ENCODE results near the gene NAALADL1. TPM values are rescaled to one million over a fixed set of nuclear protein-coding genes. Genes with fewer than 3 reads are reported as not detected.

The NAALADL1 gene
- total RNA-seq, 4 donors from 2014 or later: 2.9 to 26.3 (median 16.4) TPM

DNA sequence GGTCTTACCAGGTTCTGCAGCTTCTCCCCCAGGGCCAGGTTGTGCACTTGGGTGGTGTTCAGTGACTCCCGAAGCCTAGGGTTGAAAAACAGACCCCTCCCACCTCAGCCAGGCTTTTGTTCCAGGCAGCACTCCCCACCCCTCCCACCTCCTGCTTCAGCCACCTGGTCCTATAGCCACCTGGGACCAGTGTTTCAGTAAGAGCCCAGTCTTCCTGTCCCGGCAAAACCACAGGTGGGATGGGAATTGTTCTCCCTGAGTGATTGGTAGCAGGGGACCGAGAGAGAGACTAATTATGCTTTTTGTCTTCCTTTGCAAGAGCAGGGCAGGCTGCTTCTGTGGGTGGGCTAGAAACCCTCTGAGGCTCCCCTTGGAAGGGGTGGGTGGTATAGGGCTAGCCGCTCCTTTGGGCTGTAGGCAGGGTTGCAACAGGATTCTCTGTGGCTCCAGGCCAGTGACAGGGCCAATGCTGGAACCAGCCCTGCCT, 8.5 kb upstream of the NAALADL1 start:
- TF ChIP-seq, protein P1, sequence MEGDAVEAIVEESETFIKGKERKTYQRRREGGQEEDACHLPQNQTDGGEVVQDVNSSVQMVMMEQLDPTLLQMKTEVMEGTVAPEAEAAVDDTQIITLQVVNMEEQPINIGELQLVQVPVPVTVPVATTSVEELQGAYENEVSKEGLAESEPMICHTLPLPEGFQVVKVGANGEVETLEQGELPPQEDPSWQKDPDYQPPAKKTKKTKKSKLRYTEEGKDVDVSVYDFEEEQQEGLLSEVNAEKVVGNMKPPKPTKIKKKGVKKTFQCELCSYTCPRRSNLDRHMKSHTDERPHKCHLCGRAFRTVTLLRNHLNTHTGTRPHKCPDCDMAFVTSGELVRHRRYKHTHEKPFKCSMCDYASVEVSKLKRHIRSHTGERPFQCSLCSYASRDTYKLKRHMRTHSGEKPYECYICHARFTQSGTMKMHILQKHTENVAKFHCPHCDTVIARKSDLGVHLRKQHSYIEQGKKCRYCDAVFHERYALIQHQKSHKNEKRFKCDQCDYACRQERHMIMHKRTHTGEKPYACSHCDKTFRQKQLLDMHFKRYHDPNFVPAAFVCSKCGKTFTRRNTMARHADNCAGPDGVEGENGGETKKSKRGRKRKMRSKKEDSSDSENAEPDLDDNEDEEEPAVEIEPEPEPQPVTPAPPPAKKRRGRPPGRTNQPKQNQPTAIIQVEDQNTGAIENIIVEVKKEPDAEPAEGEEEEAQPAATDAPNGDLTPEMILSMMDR (IDR thresholded peaks at IDR 0.05; ENCODE audit: low read depth): no peak

DNA sequence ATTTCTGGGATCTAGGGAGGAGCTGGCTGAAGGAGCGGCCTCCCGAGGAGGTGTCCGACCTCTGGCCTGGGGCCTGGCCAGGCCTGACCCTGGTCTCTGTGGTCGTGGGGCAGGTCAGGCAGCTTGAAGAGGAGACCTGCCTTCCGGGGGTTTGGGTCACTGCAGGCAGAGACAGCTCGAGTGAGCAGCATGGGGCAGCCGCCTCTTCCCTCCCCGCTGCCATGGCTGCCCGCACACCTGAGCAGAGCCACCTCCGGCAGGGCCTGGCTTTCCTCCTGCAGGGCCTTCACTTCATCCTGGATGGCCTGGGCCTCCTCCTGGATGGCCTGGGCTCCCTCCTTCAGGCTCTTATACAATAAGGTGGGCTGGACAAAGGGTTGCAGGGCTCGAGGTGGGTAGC, 8.0 kb upstream of the NAALADL1 start:
- TF ChIP-seq, protein P1 (IDR thresholded peaks at IDR 0.05; ENCODE audit: low read depth): no peak

DNA sequence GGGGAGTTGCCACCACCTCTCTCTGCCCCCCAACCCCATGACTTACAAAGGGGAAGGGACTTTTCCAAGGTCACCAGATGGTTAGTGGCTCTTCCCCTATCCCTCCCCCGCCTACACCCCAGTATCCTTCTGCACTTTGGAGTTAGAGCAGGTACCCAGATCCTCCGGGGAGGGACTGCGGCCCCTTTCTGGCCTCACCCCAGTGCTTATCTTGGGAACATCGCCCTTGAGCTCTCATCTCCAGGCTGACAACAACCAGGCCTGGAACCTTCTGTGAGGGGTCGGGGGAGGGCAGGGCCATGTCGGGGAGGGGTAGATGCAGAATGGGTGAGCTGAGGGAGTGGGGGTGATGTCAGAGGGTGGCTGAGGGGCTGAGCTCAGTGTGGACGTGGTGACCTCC, 7.5 kb upstream of the NAALADL1 start:
- TF ChIP-seq, protein P1 (IDR thresholded peaks at IDR 0.05; ENCODE audit: low read depth): no peak

- TF ChIP-seq, protein P1 (IDR thresholded peaks at IDR 0.05; ENCODE audit: low read depth): no peak
These were observed 6.5 kb upstream of the NAALADL1 start for GRCh38 chr11:65064847-65065240.

DNA sequence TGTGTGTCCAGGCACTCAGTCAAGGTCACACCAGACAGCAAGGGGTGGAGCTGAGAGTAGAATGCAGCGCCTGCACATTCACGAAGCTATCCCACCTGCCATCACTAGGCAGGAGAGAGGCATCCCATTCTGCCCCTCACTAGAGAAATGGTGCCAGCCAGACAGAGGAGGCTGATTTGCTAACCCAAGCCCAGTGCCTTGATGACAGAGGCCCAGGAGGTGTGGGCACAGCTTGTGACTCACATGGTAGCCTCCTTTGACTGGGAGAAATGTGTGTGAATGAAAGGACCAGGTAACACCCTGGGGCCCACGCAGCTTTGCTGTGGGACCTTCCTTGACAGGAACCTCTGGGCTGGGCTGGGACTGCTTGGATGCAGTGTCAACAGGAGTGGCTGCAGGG, 5.2 kb upstream of the NAALADL1 start:
- TF ChIP-seq, protein P1 (IDR thresholded peaks at IDR 0.05; ENCODE audit: low read depth): no peak

DNA sequence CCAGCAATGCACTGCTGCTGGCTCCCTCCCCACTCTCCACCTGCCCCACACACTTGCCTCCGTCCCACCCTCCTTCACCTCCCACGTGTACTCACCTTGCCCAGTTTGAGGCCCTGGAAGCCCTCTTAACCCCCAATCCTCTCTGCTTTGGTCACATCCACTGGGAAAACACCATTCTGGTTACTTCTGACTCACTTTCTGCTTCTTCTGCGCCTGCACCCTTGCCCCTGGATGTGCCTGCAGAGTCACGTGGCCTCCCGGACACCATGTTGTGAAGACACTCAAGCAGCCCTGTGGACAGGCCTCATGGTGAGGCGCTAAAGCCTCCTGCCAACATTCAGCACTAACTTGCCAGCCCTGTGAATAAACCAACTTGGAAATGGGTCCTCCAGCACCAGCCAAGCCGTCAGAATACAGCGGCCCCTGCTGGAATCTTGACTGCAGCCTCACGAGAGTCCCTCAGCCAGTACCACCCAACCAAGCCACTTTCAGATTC, 2.6 kb upstream of the NAALADL1 start:
- TF ChIP-seq, protein P1 (IDR thresholded peaks at IDR 0.05; ENCODE audit: low read depth): no peak

GRCh38 chr11:65059959-65060824, 1.8 kb upstream of the NAALADL1 start:
- TF ChIP-seq, protein P1 (IDR thresholded peaks at IDR 0.05; ENCODE audit: low read depth): no peak
